Pancreas (tissue), 10 donors: Measurements from ENCODE around the gene CARD9. TPM values are rescaled to one million over a fixed set of nuclear protein-coding genes. Genes with fewer than 3 reads are reported as not detected.
A peak's percentile ranks its signal among the peaks of the same experiment; 100 is the strongest.

ENCODE experiments used
- ATAC-seq, 4 donors: fragments of 200-7000 bp; cut with Tn5 transposase; one replicate each; pipeline versions ENCODE4 v1.8.0 to v1.9.1; 2020; ENCODE audit warnings: mild to moderate bottlenecking in 4 of 4, moderate library complexity in 4 of 4
- DNase-seq, 6 donors: peaks; one replicate each; pipeline ENCODE4 v3.0.0-alpha.2; 2020
- FAIRE-seq: peaks from 2 replicates; lab custom pipeline; 2012; peaks lifted over from hg19 to GRCh38; lab: Jason Lieb, UNC
- H3K27ac ChIP-seq, 4 donors: fragments of 200-600 bp; sonication (generic); 1 replicate in 3 of 4; 2 replicates in 1 of 4; pipeline versions ENCODE4 v1.5.0 to v1.8.0; 2020
- H3K27me3 ChIP-seq, 4 donors: fragments of 200-600 bp; one replicate each; pipeline ENCODE4 v1.8.0; 2021
- H3K36me3 ChIP-seq, 3 donors: fragments of 200-600 bp; sonication (generic) in 1 of 3; one replicate each; pipeline versions ENCODE4 v1.5.0 to v1.8.0; 2020 to 2021
- H3K4me1 ChIP-seq, 3 donors: fragments of 200-600 bp; one replicate each; pipeline ENCODE4 v1.8.0; 2021
- H3K4me3 ChIP-seq, 4 donors: fragments of 200-600 bp; sonication (generic) in 2 of 4; one replicate each; pipeline versions ENCODE4 v1.5.0 to v1.8.0; 2020 to 2021
- H3K9me3 ChIP-seq, 4 donors: fragments of 200-600 bp; one replicate each; pipeline ENCODE4 v1.8.0; 2021
- CTCF ChIP-seq, 4 donors: fragments of 200-600 bp; sonication (generic) in 3 of 4; IDR thresholded peaks; one replicate each; pipeline versions ENCODE4 v1.5.0 to v1.8.0; 2021; ENCODE audit warnings: antibody characterized with exemption in 4 of 4
- WGBS, 2 donors: extraction: QIAGEN DNeasy Blood & Tissue Kit; methylation state at CpG; one replicate each; pipeline ENCODE4 v1.1.7; 2013; 5-methylcytosine and 5-hydroxymethylcytosine counted together
- intact Hi-C, 3 donors: fragments of 100-400 bp; cut with DNase I; formaldehyde crosslinking; loops; one replicate each; pipeline versions ENCODE4 v1.11.1 to v1.14.2; 2022
- polyA plus RNA-seq, 2 donors: library from polyadenylated mRNA; stranded (reverse); fragments of 200-250 nt; gene quantifications; one replicate each; pipeline ENCODE4 v1.2.3, GENCODE V29; 2013
- total RNA-seq, 6 donors: library from RNA; stranded (reverse); fragmentation: NEBNext Ultra II Directional in 4 of 6; extraction: Animal tissue kit (Norgen Biotek cat#: 25700) in 4 of 6; gene quantifications; one replicate each; pipeline versions ENCODE4 v1.2.1 to v1.2.4, GENCODE V29; 2021 to 2023
- donor health status: healthy with polysubstance abuse.
- donor health status: DM: no; HTN: no; CAD: no; lungs with moderate emphysema.
- donor health status: DM: no; HTN: no; CAD: no.
- donor health status: control.
- donor health status: control.
- donor health status: Bipolar disorder and iron deficiency.
- donor health status: DM: yes; HTN: yes; CAD: no.
- donor health status: DM: no; HTN: no; CAD: no.
- donor health status: DM: no; HTN: no; CAD: no.
- donor health status: DM: yes; HTN: yes; CAD: no.

CARD9 gene
- total and polyA plus RNA-seq, 8 donors: 0.23 to 5.1 (median 1.1) TPM

- Histone ChIP-seq H3K9me3 (no peaks in the 10 kb centered on the region), H3K4me3 (no peak overlapping the region), H3K4me1 (peaks cover 4 to 7% (median 6%) of the 10 kb centered on the region in 3 donors), H3K27me3 (no peaks in the 10 kb centered on the region), H3K27ac (no peak overlapping the region), H3K36me3 (no peaks in the 10 kb centered on the region)
- DNase-seq: peak in 2 of 6 donors; percentile 29 to 61
- ATAC-seq: no peak
- intact Hi-C loops: no loop called here
- FAIRE-seq: no peak
- TF ChIP-seq CTCF (IDR thresholded peaks at IDR 0.05): no peak
- WGBS, 2 donors: 89 to 97% methylated on average over 12 of the region's 12 CpGs
These were observed 40.4 kb downstream of the CARD9 start for GRCh38 chr9:136333045-136333444.

GRCh38 chr9:136332482-136332983, 40.9 kb downstream of the CARD9 start:
- WGBS, 2 donors: 84 to 94% methylated on average over 11 of the region's 11 CpGs
- Histone ChIP-seq H3K36me3 (no peaks in the 10 kb centered on the region), H3K27ac (no peak overlapping the region), H3K9me3 (no peaks in the 10 kb centered on the region), H3K27me3 (no peaks in the 10 kb centered on the region), H3K4me1 (peaks cover 5 to 7% (median 7%) of the 10 kb centered on the region in 3 donors), H3K4me3 (no peak overlapping the region)
- no peak for TF ChIP-seq CTCF (IDR thresholded peaks at IDR 0.05)
- intact Hi-C loops: no loop called here
- DNase-seq (peak in 2 of 6 donors; percentile 34 to 50), FAIRE-seq (no peak), ATAC-seq (no peak)

GRCh38 chr9:136331556-136332481, 41.6 kb downstream of the CARD9 start:
- 87 to 89% methylated on average over 40 to 46 of the region's 46 CpGs for WGBS, 2 donors
- H3K27me3 ChIP-seq: no peaks in the 10 kb centered on the region
- H3K27ac ChIP-seq: no peak overlapping the region
- no peak for TF ChIP-seq CTCF (IDR thresholded peaks at IDR 0.05)
- intact Hi-C loops: no loop called here
- H3K9me3 ChIP-seq: no peaks in the 10 kb centered on the region
- DNase-seq: peak in 2 of 6 donors; percentile 41 to 69
- H3K4me1 ChIP-seq: peaks cover 5 to 8% (median 7%) of the 10 kb centered on the region in 3 donors
- H3K36me3 ChIP-seq: no peaks in the 10 kb centered on the region
- no peak overlapping the region for H3K4me3 ChIP-seq
- FAIRE-seq: no peak
- no peak for ATAC-seq

GRCh38 chr9:136331030-136331429, 42.4 kb downstream of the CARD9 start:
- H3K4me1 ChIP-seq: peaks cover 5 to 10% (median 7%) of the 10 kb centered on the region in 3 donors
- WGBS, 2 donors: 84% methylated on average over 15 of the region's 15 CpGs
- ATAC-seq (no peak), DNase-seq (peak in 1 of 6 donors; percentile 32), FAIRE-seq (no peak)
- H3K27me3 ChIP-seq: no peaks in the 10 kb centered on the region
- H3K9me3 ChIP-seq: no peaks in the 10 kb centered on the region
- no peak overlapping the region for H3K27ac ChIP-seq
- intact Hi-C loops: no loop called here
- no peaks in the 10 kb centered on the region for H3K36me3 ChIP-seq
- no peak overlapping the region for H3K4me3 ChIP-seq
- no peak for TF ChIP-seq CTCF (IDR thresholded peaks at IDR 0.05)
